Stimulated activated CD4-positive, alpha-beta T cell treated with anti-CD3 and anti-CD28 coated beads, Interleukin-4, amount 100 ng/mL, for 48 hours (primary cell): ENCODE results near the gene SUSD6.

Experiments
- DNase-seq, 2 donors: peaks; one replicate each; pipeline ENCODE4 v3.0.0-alpha.2; 2020; ENCODE audit warnings: low read depth in 2 of 2

Gene SUSD6

DNA sequence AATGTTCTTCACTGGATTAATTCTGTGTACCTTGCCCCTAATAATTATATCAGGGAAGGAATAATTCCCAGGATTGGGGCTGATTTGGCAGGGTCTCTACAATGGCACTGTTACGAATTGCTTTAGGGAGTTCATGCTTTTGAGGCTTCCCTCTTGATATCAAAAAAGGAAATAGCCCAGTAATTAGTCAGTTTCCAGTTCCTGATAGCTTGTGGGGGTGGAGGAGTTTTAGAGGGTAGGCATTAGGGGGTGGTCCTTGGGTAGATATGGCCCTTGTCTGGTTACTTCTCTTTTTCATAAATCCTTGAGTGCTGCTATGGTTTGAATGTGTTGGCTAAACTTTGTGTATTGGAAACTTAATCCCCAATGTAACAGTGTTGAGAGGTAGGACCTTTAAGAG is 149.4 kb downstream of the SUSD6 start:
- no peak for DNase-seq

DNA sequence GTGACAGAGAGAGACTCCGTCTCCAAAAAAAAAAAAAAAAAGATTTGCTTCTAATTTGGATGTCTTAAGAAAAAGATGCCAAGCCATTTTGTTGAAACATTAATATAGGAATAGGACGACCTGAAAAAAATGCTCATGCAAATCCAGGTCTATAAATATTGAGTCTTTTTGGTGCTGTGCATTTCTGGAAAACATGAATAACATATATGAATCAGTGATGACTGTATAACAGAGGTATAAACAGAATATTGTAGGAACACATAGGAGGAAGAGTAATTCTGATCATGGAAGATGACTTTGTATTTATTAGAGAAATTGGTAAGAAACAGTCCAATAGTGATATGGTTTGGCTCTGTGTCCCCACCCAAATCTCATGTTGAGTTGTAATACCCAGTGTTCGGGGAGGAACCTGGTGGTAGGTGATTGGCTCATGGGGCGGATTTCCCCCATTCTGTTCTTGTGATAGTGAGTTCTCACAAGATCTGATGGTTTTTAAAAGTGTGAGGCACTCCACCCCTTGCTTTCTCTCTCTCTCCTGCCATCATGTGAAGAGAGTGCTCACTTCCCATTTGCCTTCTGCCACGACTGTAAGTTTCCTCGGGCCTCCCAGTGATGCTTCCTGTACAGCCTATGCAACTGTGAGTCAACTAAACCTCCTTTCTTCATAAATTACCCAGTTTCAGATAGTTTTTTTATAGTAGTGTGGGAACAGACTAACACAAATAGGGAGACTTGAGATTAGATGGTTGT is 152.5 kb downstream of the SUSD6 start:
- DNase-seq = peak in 1 of 2 donors; percentile 40
